CD14-positive monocyte (primary cell): ENCODE measurements around the gene EPHA6. TPM values are rescaled to one million over a fixed set of nuclear protein-coding genes. Genes with fewer than 3 reads are reported as not detected.

Source experiments
- DNase-seq, 3 donors: peaks; one replicate each; pipeline ENCODE4 v3.0.0-alpha.2; 2011 to 2022
- H2AFZ ChIP-seq: 2 replicates; pipeline ENCODE4 v1.6.0; 2012; ENCODE audit warnings: mild to moderate bottlenecking, low read depth, low read length, inconsistent platforms; ENCODE audit not compliant: insufficient read depth, poor library complexity, severe bottlenecking
- H3K27ac ChIP-seq, 2 donors: 1 replicate in 1 of 2; 2 replicates in 1 of 2; pipeline ENCODE4 v1.5.1; 2012 to 2013; ENCODE audit warnings: low read length in 2 of 2, control low read depth in 1 of 2, inconsistent platforms in 1 of 2, low read depth in 1 of 2, mild to moderate bottlenecking in 1 of 2
- H3K27me3 ChIP-seq, 2 donors: one replicate each; pipeline versions ENCODE4 v1.6.0 to v1.6.1; 2011 to 2013; ENCODE audit warnings: low read length in 2 of 2; ENCODE audit not compliant: control insufficient read depth in 2 of 2, insufficient read depth in 2 of 2
- H3K36me3 ChIP-seq, 2 donors: replicated peaks in 1 of 2; 1 replicate in 1 of 2; 2 replicates in 1 of 2; pipeline versions ENCODE4 v1.5.1 to v1.6.1; 2012 to 2013; ENCODE audit warnings: low read length in 2 of 2, control low read depth in 1 of 2, inconsistent platforms in 1 of 2, mild to moderate bottlenecking in 1 of 2; ENCODE audit not compliant: insufficient read depth in 2 of 2, control insufficient read depth in 1 of 2
- H3K4me1 ChIP-seq, 2 donors: 1 replicate in 1 of 2; 2 replicates in 1 of 2; pipeline versions ENCODE4 v1.5.1 to v1.6.1; 2012 to 2013; ENCODE audit warnings: low read length in 2 of 2, control low read depth in 1 of 2, inconsistent platforms in 1 of 2, mild to moderate bottlenecking in 1 of 2, moderate library complexity in 1 of 2; ENCODE audit not compliant: insufficient read depth in 2 of 2, control insufficient read depth in 1 of 2
- H3K4me2 ChIP-seq: replicated peaks from 2 replicates; pipeline ENCODE3; 2012; ENCODE audit warnings: low read length, moderate library complexity, mild to moderate bottlenecking; ENCODE audit not compliant: poor library complexity, severe bottlenecking; ENCODE audit errors: extremely low read depth
- H3K4me3 ChIP-seq, 3 experiments: fragments of 200-600 bp in 1 of 3; sonication (generic) in 1 of 3; replicated peaks in 1 of 3; 1 replicate in 2 of 3; 2 replicates in 1 of 3; pipeline ENCODE4 v1.5.1; 2011 to 2013; ENCODE audit warnings: low read length in 3 of 3, mild to moderate bottlenecking in 3 of 3, control low read depth in 2 of 3, low read depth in 2 of 3, inconsistent platforms in 1 of 3, moderate library complexity in 1 of 3
- H3K79me2 ChIP-seq: 2 replicates; pipeline ENCODE4 v1.6.0; 2012; ENCODE audit warnings: mild to moderate bottlenecking, control low read depth, inconsistent platforms, low read length, moderate library complexity; ENCODE audit not compliant: insufficient read depth
- H3K9ac ChIP-seq: 2 replicates; pipeline ENCODE4 v1.6.0; 2017; ENCODE audit warnings: low read length, mild to moderate bottlenecking; ENCODE audit not compliant: insufficient read depth, poor library complexity, severe bottlenecking
- H3K9me3 ChIP-seq, 2 donors: replicated peaks in 1 of 2; 1 replicate in 1 of 2; 2 replicates in 1 of 2; pipeline versions ENCODE4 v1.5.1 to v1.6.1; 2012 to 2013; ENCODE audit warnings: low read length in 2 of 2, control low read depth in 1 of 2; ENCODE audit not compliant: control insufficient read depth in 1 of 2, insufficient read depth in 1 of 2
- H4K20me1 ChIP-seq: 2 replicates; pipeline ENCODE4 v1.6.0; 2012; ENCODE audit warnings: mild to moderate bottlenecking, low read length, control low read depth, moderate library complexity; ENCODE audit not compliant: insufficient read depth
- H3K27ac Mint-ChIP-seq, 7 donors: one replicate each; pipeline ENCODE4 v1.8.0; 2020; ENCODE audit warnings: mild to moderate bottlenecking in 7 of 7, mixed read lengths in 7 of 7, moderate library complexity in 6 of 7, inconsistent platforms in 2 of 7
- H3K27me3 Mint-ChIP-seq, 3 donors: one replicate each; pipeline ENCODE4 v1.8.0; 2021 to 2022; ENCODE audit warnings: low read depth in 3 of 3, mild to moderate bottlenecking in 3 of 3, mixed read lengths in 3 of 3, moderate library complexity in 3 of 3, inconsistent platforms in 1 of 3
- H3K36me3 Mint-ChIP-seq, 2 donors: one replicate each; pipeline ENCODE4 v1.8.0; 2020; ENCODE audit warnings: mixed read lengths in 2 of 2, inconsistent platforms in 1 of 2, mild to moderate bottlenecking in 1 of 2
- H3K4me1 Mint-ChIP-seq: one replicate; pipeline ENCODE4 v1.8.0; 2020; ENCODE audit warnings: mild to moderate bottlenecking, mixed read lengths
- H3K4me3 Mint-ChIP-seq, 2 donors: one replicate each; pipeline ENCODE4 v1.8.0; 2020; ENCODE audit warnings: mild to moderate bottlenecking in 2 of 2, mixed read lengths in 2 of 2, moderate library complexity in 1 of 2
- H3K9me3 Mint-ChIP-seq, 7 donors: one replicate each; pipeline ENCODE4 v1.8.0; 2020 to 2022; ENCODE audit warnings: mixed read lengths in 7 of 7, mild to moderate bottlenecking in 6 of 7, moderate library complexity in 6 of 7, inconsistent platforms in 2 of 7
- CTCF ChIP-seq: fragments of 200-600 bp; IDR thresholded peaks from one replicate; pipeline ENCODE4 v1.8.0; 2022; ENCODE audit warnings: antibody characterized with exemption, mild to moderate bottlenecking
- WGBS: methylation state at CpG from one replicate; pipeline ENCODE4 v1.1.5; 2013; ENCODE audit warnings: missing lambda C conversion rate; ENCODE audit not compliant: insufficient coverage; 5-methylcytosine and 5-hydroxymethylcytosine counted together
- intact Hi-C, 2 donors: fragments of 100-400 bp; cut with micrococcal nuclease; formaldehyde crosslinking; loops; one replicate each; pipeline versions ENCODE4 v1.15.0 to v1.15.1; 2023
- polyA plus RNA-seq, 3 donors: library from polyadenylated mRNA; depleted of rRNA in 1 of 3; unstranded in 2 of 3; stranded (reverse) in 1 of 3; fragments of 300-500 nt in 2 of 3; fragments of >200 nt in 1 of 3; fragmentation: Illumina TruSeq in 2 of 3; gene quantifications; 1 replicate in 2 of 3; 2 replicates in 1 of 3; pipeline ENCODE4 v1.2.3, GENCODE V29; 2012 to 2021

EPHA6 gene
- polyA plus RNA-seq, 3 donors: not detected

DNA sequence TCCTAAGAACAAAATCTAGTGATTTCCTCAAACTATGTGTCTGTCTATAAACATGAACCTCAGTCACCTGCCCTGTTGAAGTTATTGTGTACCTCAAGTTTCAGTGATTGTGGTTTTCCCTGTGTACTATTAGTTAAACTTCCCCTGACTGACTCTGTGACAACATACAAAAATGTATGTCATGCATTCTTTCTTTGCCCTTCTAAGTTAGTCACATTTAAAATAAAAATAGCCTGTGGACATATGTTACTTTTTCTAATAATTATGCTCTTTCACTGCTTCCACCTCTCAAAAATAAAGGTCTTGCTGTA is 29.8 kb downstream of the EPHA6 start:
- no peaks in the 10 kb centered on the region for H3K27me3 Mint-ChIP-seq
- no peak overlapping the region for H3K27ac ChIP-seq
- H3K9me3 Mint-ChIP-seq: peaks cover 0 to 6% (median 1%) of the 10 kb centered on the region in 7 donors
- intact Hi-C loops: no loop called here
- H3K79me2 ChIP-seq: no peaks in the 10 kb centered on the region
- no peak overlapping the region for H3K4me2 ChIP-seq
- H3K4me1 ChIP-seq: no peaks in the 10 kb centered on the region
- no peak overlapping the region for H3K9ac ChIP-seq
- no peaks in the 10 kb centered on the region for H4K20me1 ChIP-seq
- no peak for DNase-seq
- no peaks in the 10 kb centered on the region for H3K36me3 Mint-ChIP-seq
- H3K27ac Mint-ChIP-seq: no peak overlapping the region
- no peaks in the 10 kb centered on the region for H3K4me1 Mint-ChIP-seq
- no peak overlapping the region for H3K4me3 Mint-ChIP-seq
- H2AFZ ChIP-seq: no peak overlapping the region
- H3K36me3 ChIP-seq: no peaks in the 10 kb centered on the region
- no peak for TF ChIP-seq CTCF
- H3K27me3 ChIP-seq: no peaks in the 10 kb centered on the region
- H3K4me3 ChIP-seq: no peak overlapping the region
- no peaks in the 10 kb centered on the region for H3K9me3 ChIP-seq

DNA sequence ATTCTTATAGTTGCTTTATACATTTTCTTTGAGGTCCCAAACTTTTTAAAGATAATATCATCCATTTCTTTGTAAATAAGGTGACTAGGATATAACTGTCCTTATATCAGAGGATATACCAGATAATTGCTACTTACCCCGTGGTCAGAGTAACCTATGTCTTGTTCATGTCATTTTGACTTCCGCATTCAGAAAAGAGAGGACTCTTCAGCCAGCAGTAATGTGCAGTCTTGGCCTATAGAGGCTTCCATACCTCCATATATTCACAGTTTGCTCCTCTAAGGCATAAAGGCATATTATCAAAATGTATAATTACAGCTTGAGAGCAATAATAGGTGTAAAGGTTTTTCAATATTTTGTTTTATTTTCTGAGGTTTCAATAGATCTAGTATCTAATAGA is 38.5 kb downstream of the EPHA6 start:
- Mint-ChIP-seq H3K4me3 (no peak overlapping the region), H3K27ac (no peak overlapping the region), H3K36me3 (no peaks in the 10 kb centered on the region), H3K9me3 (peaks cover 0 to 4% (median 0%) of the 10 kb centered on the region in 7 donors), H3K4me1 (no peaks in the 10 kb centered on the region), H3K27me3 (peaks cover 0 to 1% (median 0%) of the 10 kb centered on the region in 3 donors)
- no peaks in the 10 kb centered on the region for H3K36me3 ChIP-seq
- TF ChIP-seq CTCF: no peak
- no peaks in the 10 kb centered on the region for H4K20me1 ChIP-seq
- no peak for DNase-seq
- H3K4me3 ChIP-seq: no peak overlapping the region
- no peak overlapping the region for H3K4me2 ChIP-seq
- no peak overlapping the region for H2AFZ ChIP-seq
- H3K9ac ChIP-seq: no peak overlapping the region
- H3K27ac ChIP-seq: no peak overlapping the region
- H3K9me3 ChIP-seq: no peaks in the 10 kb centered on the region
- H3K79me2 ChIP-seq: no peaks in the 10 kb centered on the region
- WGBS: no CpG with 5 or more reads among the region's 2 CpGs
- intact Hi-C loops: no loop called here
- no peaks in the 10 kb centered on the region for H3K4me1 ChIP-seq
- no peaks in the 10 kb centered on the region for H3K27me3 ChIP-seq
